IMR-90 (cell line): ENCODE results near the gene CPA5.

Source experiments
- CEBPB ChIP-seq: IDR thresholded peaks from 2 replicates; pipeline ENCODE4 v1.6.1; 2012; ENCODE audit warnings: low read depth, low read length, improper control_type of control experiment
- RCOR1 ChIP-seq: IDR thresholded peaks from 2 replicates; pipeline ENCODE4 v1.6.1; 2012; ENCODE audit warnings: mild to moderate bottlenecking, low read length, improper control_type of control experiment; ENCODE audit not compliant: insufficient replicate concordance

DNA sequence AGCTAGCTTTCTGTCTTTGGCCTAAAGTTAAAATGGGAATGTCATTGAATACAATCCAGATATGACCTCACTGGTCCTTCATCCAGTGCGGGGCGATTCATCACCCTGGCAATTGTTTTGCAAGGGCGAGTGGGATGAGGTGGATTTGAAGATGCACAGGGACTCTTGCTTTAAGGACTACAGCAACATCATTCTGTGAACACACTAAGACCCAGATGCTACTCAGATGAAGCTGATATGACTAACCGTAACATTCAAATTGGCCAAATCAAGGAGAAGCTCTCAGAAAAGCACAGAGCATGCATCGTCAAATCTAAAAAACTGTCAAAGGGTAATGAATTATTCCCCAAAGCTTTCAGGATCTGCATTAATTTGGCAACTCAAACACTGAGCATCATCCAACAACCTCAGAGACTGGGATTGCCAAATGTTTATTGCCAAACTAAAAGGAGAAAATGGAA is 48.5 kb downstream of the CPA5 start:
- TF ChIP-seq CEBPB = peak; percentile 78
- TF ChIP-seq RCOR1 = no peak
